Loucy (cell line): ENCODE data around the gene ST7L.

ENCODE experiments used
- H2AFZ ChIP-seq: fragments of 200-600 bp; sonication (generic); 2 replicates; pipeline ENCODE4 v1.6.0; 2016; ENCODE audit warnings: antibody characterized with exemption, mild to moderate bottlenecking, low read length, moderate library complexity
- H3F3A ChIP-seq: fragments of 200-600 bp; 2 replicates; pipeline ENCODE4 v1.6.0; 2016; ENCODE audit warnings: antibody characterized with exemption, low read depth, mild to moderate bottlenecking
- H3K27me3 ChIP-seq: fragments of 200-600 bp; sonication (generic); 2 replicates; pipeline ENCODE4 v1.6.1; 2014; ENCODE audit warnings: low read length, mild to moderate bottlenecking; ENCODE audit not compliant: insufficient read depth, poor library complexity, severe bottlenecking
- H3K36me3 ChIP-seq: fragments of 200-600 bp; sonication (generic); 2 replicates; pipeline ENCODE4 v1.6.1; 2016; ENCODE audit warnings: low read length; ENCODE audit not compliant: insufficient read depth
- H3K4me1 ChIP-seq: fragments of 200-600 bp; sonication (generic); 2 replicates; pipeline ENCODE4 v1.5.1; 2014; ENCODE audit warnings: low read length, mild to moderate bottlenecking; ENCODE audit not compliant: insufficient read depth, poor library complexity, severe bottlenecking
- H3K4me2 ChIP-seq: fragments of 200-600 bp; sonication (generic); 2 replicates; pipeline ENCODE4 v1.6.0; 2014; ENCODE audit warnings: antibody characterized with exemption, low read length, low read depth, mild to moderate bottlenecking; ENCODE audit not compliant: poor library complexity, severe bottlenecking
- H3K4me3 ChIP-seq: fragments of 200-600 bp; sonication (generic); 2 replicates; pipeline ENCODE4 v1.5.1; 2014; ENCODE audit warnings: low read length, mild to moderate bottlenecking, mixed read lengths; ENCODE audit not compliant: poor library complexity, severe bottlenecking
- H3K79me2 ChIP-seq: fragments of 200-600 bp; sonication (generic); 2 replicates; pipeline ENCODE4 v1.6.1; 2014; ENCODE audit warnings: low read length; ENCODE audit not compliant: insufficient read depth
- H3K9ac ChIP-seq: fragments of 200-600 bp; sonication (generic); 2 replicates; pipeline ENCODE4 v1.6.0; 2014; ENCODE audit warnings: mild to moderate bottlenecking, low read depth, low read length, moderate library complexity; ENCODE audit not compliant: poor library complexity, severe bottlenecking
- H3K9me2 ChIP-seq: fragments of 200-600 bp; sonication (generic); replicated peaks from 2 replicates; pipeline ENCODE4 v1.6.1; 2016; ENCODE audit warnings: low read depth, low read length, mixed read lengths
- H3K9me3 ChIP-seq: fragments of 200-600 bp; sonication (generic); 2 replicates; pipeline ENCODE4 v1.6.1; 2014; ENCODE audit warnings: mild to moderate bottlenecking, antibody characterized with exemption, low read length, low read depth; ENCODE audit not compliant: insufficient read depth
- H4K20me1 ChIP-seq: fragments of 200-600 bp; sonication (generic); 2 replicates; pipeline ENCODE4 v1.6.0; 2014; ENCODE audit warnings: antibody characterized with exemption, low read length, mild to moderate bottlenecking; ENCODE audit not compliant: insufficient read depth, poor library complexity, severe bottlenecking
- CTCF ChIP-seq: fragments of 200-600 bp; sonication (generic); conservative IDR thresholded peaks from 2 replicates; pipeline ENCODE4 v1.5.1; 2014; ENCODE audit warnings: mild to moderate bottlenecking, antibody characterized with exemption, low read length
- EZH2phosphoT487 ChIP-seq: fragments of 200-600 bp; IDR thresholded peaks from 2 replicates; pipeline ENCODE4 v1.6.1; 2018; ENCODE audit warnings: antibody characterized with exemption, mild to moderate bottlenecking, moderate library complexity, borderline replicate concordance

The ST7L gene

GRCh38 chr1:112563341-112563740, 55.6 kb downstream of the ST7L start:
- Histone ChIP-seq H3K36me3 (no peaks in the 10 kb centered on the region), H3K27me3 (no peaks in the 10 kb centered on the region), H3K9me3 (no peaks in the 10 kb centered on the region), H4K20me1 (no peaks in the 10 kb centered on the region), H3K4me1 (no peaks in the 10 kb centered on the region), H3F3A (no peaks in the 10 kb centered on the region), H2AFZ (no peak overlapping the region), H3K9me2 (no peaks in the 10 kb centered on the region), H3K9ac (no peak overlapping the region), H3K4me3 (no peak overlapping the region), H3K79me2 (no peaks in the 10 kb centered on the region), H3K4me2 (no peak overlapping the region)
- TF ChIP-seq CTCF (no peak), EZH2phosphoT487 (no peak)

GRCh38 chr1:112558634-112559033, 60.3 kb downstream of the ST7L start:
- H3K27me3 ChIP-seq: no peaks in the 10 kb centered on the region
- no peak overlapping the region for H3K4me2 ChIP-seq
- H3K4me1 ChIP-seq: no peaks in the 10 kb centered on the region
- no peak overlapping the region for H3K4me3 ChIP-seq
- H3K9ac ChIP-seq: no peak overlapping the region
- H3K79me2 ChIP-seq: no peaks in the 10 kb centered on the region
- H3K9me2 ChIP-seq: no peaks in the 10 kb centered on the region
- H4K20me1 ChIP-seq: no peaks in the 10 kb centered on the region
- no peak overlapping the region for H2AFZ ChIP-seq
- H3K36me3 ChIP-seq: no peaks in the 10 kb centered on the region
- H3K9me3 ChIP-seq: no peaks in the 10 kb centered on the region
- no peaks in the 10 kb centered on the region for H3F3A ChIP-seq
- TF ChIP-seq EZH2phosphoT487 (no peak), CTCF (no peak)

- no peak overlapping the region for H3K4me3 ChIP-seq
- H3K9me3 ChIP-seq: no peaks in the 10 kb centered on the region
- no peaks in the 10 kb centered on the region for H3F3A ChIP-seq
- no peaks in the 10 kb centered on the region for H3K9me2 ChIP-seq
- TF ChIP-seq EZH2phosphoT487 (no peak), CTCF (no peak)
- no peaks in the 10 kb centered on the region for H3K27me3 ChIP-seq
- no peaks in the 10 kb centered on the region for H3K4me1 ChIP-seq
- H3K4me2 ChIP-seq: no peak overlapping the region
- H3K36me3 ChIP-seq: no peaks in the 10 kb centered on the region
- no peaks in the 10 kb centered on the region for H4K20me1 ChIP-seq
- H3K79me2 ChIP-seq: no peaks in the 10 kb centered on the region
- H3K9ac ChIP-seq: no peak overlapping the region
- no peak overlapping the region for H2AFZ ChIP-seq
Measured at GRCh38 chr1:112557385-112557784, 61.6 kb downstream of the ST7L start.
